Stimulated activated CD8-positive, alpha-beta memory T cell treated with anti-CD3 and anti-CD28 coated beads, Interleukin-15, amount 100 ng/mL, for 24 hours (primary cell): ENCODE results near the gene WNT9A.

Source experiments
- DNase-seq: peaks from one replicate; pipeline ENCODE4 v3.0.0-alpha.2; 2020; ENCODE audit warnings: low read depth

The WNT9A gene

GRCh38 chr1:227954163-227954850, 6.6 kb upstream of the WNT9A start:
- DNase-seq, result no peak

GRCh38 chr1:227953022-227953412, 5.3 kb upstream of the WNT9A start:
- DNase-seq, result no peak

GRCh38 chr1:227952374-227953021, 4.8 kb upstream of the WNT9A start:
- no peak for DNase-seq

GRCh38 chr1:227951624-227952373, 4.1 kb upstream of the WNT9A start:
- DNase-seq, result no peak

GRCh38 chr1:227950735-227951346, 3.1 kb upstream of the WNT9A start:
- DNase-seq, result no peak

- no peak for DNase-seq
Observed at GRCh38 chr1:227949954-227950734, 2.4 kb upstream of the WNT9A start.

- DNase-seq, result no peak
Observed at GRCh38 chr1:227949341-227949921, 1.7 kb upstream of the WNT9A start.

GRCh38 chr1:227948493-227949260, 945 bp upstream of the WNT9A start:
- no peak for DNase-seq

GRCh38 chr1:227947386-227947675, 401 bp downstream of the WNT9A start:
- DNase-seq, result no peak

- no peak for DNase-seq
Observed at GRCh38 chr1:227946624-227947385, 927 bp downstream of the WNT9A start.

GRCh38 chr1:227945891-227946623, 1.7 kb downstream of the WNT9A start:
- DNase-seq, result no peak

GRCh38 chr1:227944931-227945890, 2.5 kb downstream of the WNT9A start:
- DNase-seq, result no peak

- no peak for DNase-seq
Observed at GRCh38 chr1:227944090-227944930, 3.4 kb downstream of the WNT9A start.

GRCh38 chr1:227943381-227944089, 4.2 kb downstream of the WNT9A start:
- no peak for DNase-seq

- DNase-seq, result no peak
Observed at GRCh38 chr1:227942716-227943261, 4.9 kb downstream of the WNT9A start.

GRCh38 chr1:227942021-227942715, 5.6 kb downstream of the WNT9A start:
- no peak for DNase-seq
